Astrocyte (in vitro differentiated cells and primary cell): ENCODE data around the gene FYN. TPM values are rescaled to one million over a fixed set of nuclear protein-coding genes. Genes with fewer than 3 reads are reported as not detected.

Experiments
- DNase-seq: peaks from one replicate; pipeline ENCODE4 v3.0.0-alpha.2; 2010; ENCODE audit warnings: low read depth
- FAIRE-seq: peaks from 2 replicates; lab custom pipeline; 2011; peaks lifted over from hg19 to GRCh38; lab: Jason Lieb, UNC
- H2AFZ ChIP-seq: 2 replicates; pipeline ENCODE4 v1.6.0; 2012; ENCODE audit warnings: low read depth, low read length, inconsistent platforms
- H3K27ac ChIP-seq: 2 replicates; pipeline ENCODE4 v1.5.1; 2011; ENCODE audit warnings: low read depth, low read length, inconsistent platforms
- H3K27me3 ChIP-seq: 2 replicates; pipeline ENCODE4 v1.6.0; 2011; ENCODE audit warnings: low read length, inconsistent platforms; ENCODE audit not compliant: insufficient read depth
- H3K36me3 ChIP-seq: 2 replicates; pipeline ENCODE4 v1.5.1; 2011; ENCODE audit warnings: low read length, inconsistent platforms; ENCODE audit not compliant: insufficient read depth
- H3K4me1 ChIP-seq: 2 replicates; pipeline ENCODE4 v1.5.1; 2011; ENCODE audit warnings: low read length, inconsistent platforms; ENCODE audit not compliant: insufficient read depth
- H3K4me2 ChIP-seq: 2 replicates; pipeline ENCODE4 v1.6.0; 2012; ENCODE audit warnings: low read length, inconsistent platforms
- H3K4me3 ChIP-seq: 2 replicates; pipeline ENCODE4 v1.5.1; 2011; ENCODE audit warnings: low read depth, mild to moderate bottlenecking, low read length, inconsistent platforms; ENCODE audit not compliant: insufficient read depth
- H3K79me2 ChIP-seq: 2 replicates; pipeline ENCODE4 v1.6.0; 2012; ENCODE audit warnings: mild to moderate bottlenecking, low read length, inconsistent platforms; ENCODE audit not compliant: insufficient read depth
- H3K9ac ChIP-seq: 2 replicates; pipeline ENCODE4 v1.6.0; 2012; ENCODE audit warnings: mild to moderate bottlenecking, low read length, inconsistent platforms
- H3K9me3 ChIP-seq: 2 replicates; pipeline ENCODE4 v1.5.1; 2012; ENCODE audit warnings: low read depth, mild to moderate bottlenecking, low read length, inconsistent platforms; ENCODE audit not compliant: insufficient read depth
- H4K20me1 ChIP-seq: 2 replicates; pipeline ENCODE4 v1.6.0; 2012; ENCODE audit warnings: low read length, inconsistent platforms; ENCODE audit not compliant: insufficient read depth
- H3K27ac Mint-ChIP-seq: one replicate; pipeline ENCODE4 v1.8.0; 2021; ENCODE audit warnings: mild to moderate bottlenecking, mixed read lengths; ENCODE audit not compliant: unreplicated experiment
- H3K27me3 Mint-ChIP-seq: one replicate; pipeline ENCODE4 v1.8.0; 2021; ENCODE audit warnings: low read depth, mixed read lengths; ENCODE audit not compliant: unreplicated experiment
- H3K36me3 Mint-ChIP-seq: one replicate; pipeline ENCODE4 v1.8.0; 2021; ENCODE audit warnings: low read depth, mixed read lengths; ENCODE audit not compliant: unreplicated experiment
- H3K4me1 Mint-ChIP-seq: one replicate; pipeline ENCODE4 v1.8.0; 2021; ENCODE audit warnings: low read depth, mixed read lengths; ENCODE audit not compliant: unreplicated experiment
- H3K4me3 Mint-ChIP-seq: one replicate; pipeline ENCODE4 v1.8.0; 2021; ENCODE audit warnings: mild to moderate bottlenecking, moderate library complexity, mixed read lengths; ENCODE audit not compliant: unreplicated experiment
- H3K9me3 Mint-ChIP-seq: one replicate; pipeline ENCODE4 v1.8.0; 2021; ENCODE audit warnings: mild to moderate bottlenecking, mixed read lengths; ENCODE audit not compliant: unreplicated experiment
- CTCF ChIP-seq: IDR thresholded peaks from 2 replicates; pipeline ENCODE4 v1.5.1; 2011; ENCODE audit warnings: low read depth, mild to moderate bottlenecking, inconsistent platforms, low read length, moderate library complexity; ENCODE audit not compliant: insufficient read depth
- EZH2 ChIP-seq: IDR thresholded peaks from 2 replicates; pipeline ENCODE4 v1.6.1; 2012; ENCODE audit warnings: mild to moderate bottlenecking, low read length, inconsistent platforms; ENCODE audit not compliant: insufficient read depth
- total RNA-seq: library from RNA; stranded (reverse); gene quantifications from 2 replicates; pipeline ENCODE4 v1.2.1, GENCODE V29; 2021

Gene FYN
- total RNA-seq, 1 donor from 2014 or later = 167 TPM

- no peak overlapping the region for H3K4me3 Mint-ChIP-seq
Observed at GRCh38 chr6:111658462-111659154, 214.6 kb downstream of the FYN start.

GRCh38 chr6:111657146-111657545, 216.1 kb downstream of the FYN start:
- Histone ChIP-seq H3K27ac (peak overlapping the region; percentile 47), H3K79me2 (no peaks in the 10 kb centered on the region), H3K27me3 (no peaks in the 10 kb centered on the region), H2AFZ (no peak overlapping the region), H3K4me1 (peaks cover 7% of the 10 kb centered on the region), H4K20me1 (no peaks in the 10 kb centered on the region), H3K4me3 (no peak overlapping the region), H3K4me2 (peak overlapping the region; percentile 15), H3K9ac (no peak overlapping the region), H3K36me3 (peaks cover 3% of the 10 kb centered on the region), H3K9me3 (no peaks in the 10 kb centered on the region)
- peak; percentile 75 for DNase-seq
- H3K4me1 Mint-ChIP-seq = peaks cover 24% of the 10 kb centered on the region
- H3K27ac Mint-ChIP-seq = peak overlapping the region; percentile 88
- H3K36me3 Mint-ChIP-seq = peaks cover 13% of the 10 kb centered on the region
- FAIRE-seq = peak; percentile 47
- H3K9me3 Mint-ChIP-seq = no peaks in the 10 kb centered on the region
- TF ChIP-seq CTCF = no peak
- no peak for TF ChIP-seq EZH2
- H3K4me3 Mint-ChIP-seq = no peak overlapping the region
- H3K27me3 Mint-ChIP-seq = no peaks in the 10 kb centered on the region

More at GRCh38 chr6:111658462-111659154, 214.6 kb downstream of the FYN start:
- Histone ChIP-seq H3K4me2 (peak overlapping the region; percentile 20), H3K9me3 (no peaks in the 10 kb centered on the region), H3K27me3 (no peaks in the 10 kb centered on the region), H3K4me1 (peaks cover 17% of the 10 kb centered on the region), H3K9ac (no peak overlapping the region), H3K27ac (peak overlapping the region; percentile 4), H3K79me2 (no peaks in the 10 kb centered on the region), H2AFZ (no peak overlapping the region), H3K36me3 (peaks cover 3% of the 10 kb centered on the region), H3K4me3 (no peak overlapping the region), H4K20me1 (no peaks in the 10 kb centered on the region)
- H3K4me1 Mint-ChIP-seq = peaks cover 38% of the 10 kb centered on the region
- H3K9me3 Mint-ChIP-seq = no peaks in the 10 kb centered on the region
- peak; percentile 72 for DNase-seq
- TF ChIP-seq CTCF (no peak), EZH2 (no peak)
- no peak for FAIRE-seq
- no peak overlapping the region for H3K27ac Mint-ChIP-seq
- no peaks in the 10 kb centered on the region for H3K27me3 Mint-ChIP-seq
- H3K36me3 Mint-ChIP-seq = peaks cover 17% of the 10 kb centered on the region

GRCh38 chr6:111653979-111654378, 219.3 kb downstream of the FYN start:
- no peak for DNase-seq
- no peak overlapping the region for H2AFZ ChIP-seq
- Mint-ChIP-seq H3K27ac (no peak overlapping the region), H3K9me3 (no peaks in the 10 kb centered on the region), H3K4me3 (no peak overlapping the region), H3K4me1 (peaks cover 13% of the 10 kb centered on the region), H3K27me3 (no peaks in the 10 kb centered on the region), H3K36me3 (peaks cover 17% of the 10 kb centered on the region)
- H3K9me3 ChIP-seq = no peaks in the 10 kb centered on the region
- no peaks in the 10 kb centered on the region for H3K79me2 ChIP-seq
- H3K9ac ChIP-seq = no peak overlapping the region
- H3K4me2 ChIP-seq = no peak overlapping the region
- no peak for TF ChIP-seq CTCF
- no peak for TF ChIP-seq EZH2
- no peaks in the 10 kb centered on the region for H3K36me3 ChIP-seq
- no peak overlapping the region for H3K4me3 ChIP-seq
- H3K27me3 ChIP-seq = no peaks in the 10 kb centered on the region
- FAIRE-seq = no peak
- H3K27ac ChIP-seq = no peak overlapping the region
- peaks cover 7% of the 10 kb centered on the region for H3K4me1 ChIP-seq
- H4K20me1 ChIP-seq = no peaks in the 10 kb centered on the region
